CD14-positive monocyte (primary cell): ENCODE measurements around the gene ZNF518B. TPM values are rescaled to one million over a fixed set of nuclear protein-coding genes. Genes with fewer than 3 reads are reported as not detected.

Experiments
- DNase-seq, 3 donors: peaks; one replicate each; pipeline ENCODE4 v3.0.0-alpha.2; 2011 to 2022
- H2AFZ ChIP-seq: 2 replicates; pipeline ENCODE4 v1.6.0; 2012; ENCODE audit warnings: mild to moderate bottlenecking, low read depth, low read length, inconsistent platforms; ENCODE audit not compliant: insufficient read depth, poor library complexity, severe bottlenecking
- H3K27ac ChIP-seq, 2 donors: 1 replicate in 1 of 2; 2 replicates in 1 of 2; pipeline ENCODE4 v1.5.1; 2012 to 2013; ENCODE audit warnings: low read length in 2 of 2, control low read depth in 1 of 2, inconsistent platforms in 1 of 2, low read depth in 1 of 2, mild to moderate bottlenecking in 1 of 2
- H3K27me3 ChIP-seq, 2 donors: one replicate each; pipeline versions ENCODE4 v1.6.0 to v1.6.1; 2011 to 2013; ENCODE audit warnings: low read length in 2 of 2; ENCODE audit not compliant: control insufficient read depth in 2 of 2, insufficient read depth in 2 of 2
- H3K36me3 ChIP-seq, 2 donors: replicated peaks in 1 of 2; 1 replicate in 1 of 2; 2 replicates in 1 of 2; pipeline versions ENCODE4 v1.5.1 to v1.6.1; 2012 to 2013; ENCODE audit warnings: low read length in 2 of 2, control low read depth in 1 of 2, inconsistent platforms in 1 of 2, mild to moderate bottlenecking in 1 of 2; ENCODE audit not compliant: insufficient read depth in 2 of 2, control insufficient read depth in 1 of 2
- H3K4me1 ChIP-seq, 2 donors: 1 replicate in 1 of 2; 2 replicates in 1 of 2; pipeline versions ENCODE4 v1.5.1 to v1.6.1; 2012 to 2013; ENCODE audit warnings: low read length in 2 of 2, control low read depth in 1 of 2, inconsistent platforms in 1 of 2, mild to moderate bottlenecking in 1 of 2, moderate library complexity in 1 of 2; ENCODE audit not compliant: insufficient read depth in 2 of 2, control insufficient read depth in 1 of 2
- H3K4me2 ChIP-seq: replicated peaks from 2 replicates; pipeline ENCODE3; 2012; ENCODE audit warnings: low read length, moderate library complexity, mild to moderate bottlenecking; ENCODE audit not compliant: poor library complexity, severe bottlenecking; ENCODE audit errors: extremely low read depth
- H3K4me3 ChIP-seq, 3 experiments: fragments of 200-600 bp in 1 of 3; sonication (generic) in 1 of 3; replicated peaks in 1 of 3; 1 replicate in 2 of 3; 2 replicates in 1 of 3; pipeline ENCODE4 v1.5.1; 2011 to 2013; ENCODE audit warnings: low read length in 3 of 3, mild to moderate bottlenecking in 3 of 3, control low read depth in 2 of 3, low read depth in 2 of 3, inconsistent platforms in 1 of 3, moderate library complexity in 1 of 3
- H3K79me2 ChIP-seq: 2 replicates; pipeline ENCODE4 v1.6.0; 2012; ENCODE audit warnings: mild to moderate bottlenecking, control low read depth, inconsistent platforms, low read length, moderate library complexity; ENCODE audit not compliant: insufficient read depth
- H3K9ac ChIP-seq: 2 replicates; pipeline ENCODE4 v1.6.0; 2017; ENCODE audit warnings: low read length, mild to moderate bottlenecking; ENCODE audit not compliant: insufficient read depth, poor library complexity, severe bottlenecking
- H3K9me3 ChIP-seq, 2 donors: replicated peaks in 1 of 2; 1 replicate in 1 of 2; 2 replicates in 1 of 2; pipeline versions ENCODE4 v1.5.1 to v1.6.1; 2012 to 2013; ENCODE audit warnings: low read length in 2 of 2, control low read depth in 1 of 2; ENCODE audit not compliant: control insufficient read depth in 1 of 2, insufficient read depth in 1 of 2
- H4K20me1 ChIP-seq: 2 replicates; pipeline ENCODE4 v1.6.0; 2012; ENCODE audit warnings: mild to moderate bottlenecking, low read length, control low read depth, moderate library complexity; ENCODE audit not compliant: insufficient read depth
- H3K27ac Mint-ChIP-seq, 7 donors: one replicate each; pipeline ENCODE4 v1.8.0; 2020; ENCODE audit warnings: mild to moderate bottlenecking in 7 of 7, mixed read lengths in 7 of 7, moderate library complexity in 6 of 7, inconsistent platforms in 2 of 7
- H3K27me3 Mint-ChIP-seq, 3 donors: one replicate each; pipeline ENCODE4 v1.8.0; 2021 to 2022; ENCODE audit warnings: low read depth in 3 of 3, mild to moderate bottlenecking in 3 of 3, mixed read lengths in 3 of 3, moderate library complexity in 3 of 3, inconsistent platforms in 1 of 3
- H3K36me3 Mint-ChIP-seq, 2 donors: one replicate each; pipeline ENCODE4 v1.8.0; 2020; ENCODE audit warnings: mixed read lengths in 2 of 2, inconsistent platforms in 1 of 2, mild to moderate bottlenecking in 1 of 2
- H3K4me1 Mint-ChIP-seq: one replicate; pipeline ENCODE4 v1.8.0; 2020; ENCODE audit warnings: mild to moderate bottlenecking, mixed read lengths
- H3K4me3 Mint-ChIP-seq, 2 donors: one replicate each; pipeline ENCODE4 v1.8.0; 2020; ENCODE audit warnings: mild to moderate bottlenecking in 2 of 2, mixed read lengths in 2 of 2, moderate library complexity in 1 of 2
- H3K9me3 Mint-ChIP-seq, 7 donors: one replicate each; pipeline ENCODE4 v1.8.0; 2020 to 2022; ENCODE audit warnings: mixed read lengths in 7 of 7, mild to moderate bottlenecking in 6 of 7, moderate library complexity in 6 of 7, inconsistent platforms in 2 of 7
- CTCF ChIP-seq: fragments of 200-600 bp; IDR thresholded peaks from one replicate; pipeline ENCODE4 v1.8.0; 2022; ENCODE audit warnings: antibody characterized with exemption, mild to moderate bottlenecking
- WGBS: methylation state at CpG from one replicate; pipeline ENCODE4 v1.1.5; 2013; ENCODE audit warnings: missing lambda C conversion rate; ENCODE audit not compliant: insufficient coverage; 5-methylcytosine and 5-hydroxymethylcytosine counted together
- intact Hi-C, 2 donors: fragments of 100-400 bp; cut with micrococcal nuclease; formaldehyde crosslinking; loops; one replicate each; pipeline versions ENCODE4 v1.15.0 to v1.15.1; 2023
- polyA plus RNA-seq, 3 donors: library from polyadenylated mRNA; depleted of rRNA in 1 of 3; unstranded in 2 of 3; stranded (reverse) in 1 of 3; fragments of 300-500 nt in 2 of 3; fragments of >200 nt in 1 of 3; fragmentation: Illumina TruSeq in 2 of 3; gene quantifications; 1 replicate in 2 of 3; 2 replicates in 1 of 3; pipeline ENCODE4 v1.2.3, GENCODE V29; 2012 to 2021

ZNF518B gene
- polyA plus RNA-seq, 3 donors = 4.5 to 11.3 (median 5.4) TPM

DNA sequence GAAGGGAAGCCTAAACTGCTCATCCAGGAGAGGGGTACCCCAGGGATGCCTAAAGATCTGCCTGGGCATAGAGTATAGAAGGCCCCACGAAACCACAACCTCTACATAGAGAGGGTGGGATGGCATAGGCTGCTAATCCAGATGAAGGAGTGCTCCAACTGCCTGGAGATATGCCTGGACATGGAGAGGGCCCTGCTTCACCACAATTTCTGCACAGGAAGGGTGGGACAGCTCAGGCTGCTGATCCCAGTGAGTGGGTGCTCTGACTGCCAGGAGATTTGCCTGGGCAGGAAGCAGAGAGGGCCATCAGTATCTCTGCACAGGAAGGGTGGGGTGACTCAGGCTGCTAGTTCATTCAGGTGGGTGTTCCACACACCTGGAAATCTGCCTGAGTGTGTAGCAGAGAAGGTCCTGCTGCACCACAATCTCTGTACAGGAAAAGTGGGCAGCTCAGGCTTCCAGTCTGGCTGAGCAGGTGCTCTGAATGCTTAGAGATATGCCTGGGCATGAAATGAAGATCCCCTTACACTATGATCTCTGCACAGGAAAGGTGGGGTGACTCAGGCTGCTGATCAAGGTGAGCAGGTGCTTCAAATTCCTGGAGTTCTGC lies 61.1 kb downstream of the ZNF518B start:
- H3K36me3 Mint-ChIP-seq = no peaks in the 10 kb centered on the region
- Histone ChIP-seq H3K4me3 (no peak overlapping the region), H3K36me3 (no peaks in the 10 kb centered on the region), H3K27ac (no peak overlapping the region), H3K4me1 (no peaks in the 10 kb centered on the region), H3K79me2 (no peaks in the 10 kb centered on the region), H3K4me2 (no peak overlapping the region), H2AFZ (no peak overlapping the region), H4K20me1 (no peaks in the 10 kb centered on the region), H3K9ac (no peak overlapping the region), H3K27me3 (no peaks in the 10 kb centered on the region), H3K9me3 (no peaks in the 10 kb centered on the region)
- no peak overlapping the region for H3K4me3 Mint-ChIP-seq
- H3K27me3 Mint-ChIP-seq = peaks cover 0 to 2% (median 2%) of the 10 kb centered on the region in 3 donors
- H3K9me3 Mint-ChIP-seq = peaks cover 0 to 5% (median 2%) of the 10 kb centered on the region in 7 donors
- no CpG with 5 or more reads among the region's 1 CpG for WGBS
- intact Hi-C loops = no loop called here
- no peak for DNase-seq
- no peaks in the 10 kb centered on the region for H3K4me1 Mint-ChIP-seq
- no peak overlapping the region for H3K27ac Mint-ChIP-seq
- no peak for TF ChIP-seq CTCF

Other genes with a start within 250 kb of the ZNF518B start
- not detected for gene CLNK, start 227.3 kb upstream of the ZNF518B start, polyA plus RNA-seq